IMR-90 (cell line): ENCODE results near the gene ANO2. TPM values are rescaled to one million over a fixed set of nuclear protein-coding genes. Genes with fewer than 3 reads are reported as not detected.

ENCODE experiments used
- ATAC-seq: fragments of 200-7000 bp; cut with Tn5 transposase; 2 replicates; pipeline ENCODE4 v1.9.1; 2020; ENCODE audit warnings: low read depth, mild to moderate bottlenecking, moderate library complexity
- BruUV-seq: library from RNA; stranded (reverse); fragments of 400-500 nt; replicated peaks from 2 replicates; lab custom pipeline; 2021; lab: Mats Ljungman, UMichigan
- CTCF ChIA-PET: fragments of 300-600 bp; formaldehyde crosslinking; extraction: SDS; loops from one replicate; lab custom pipeline; 2021; ENCODE audit warnings: antibody characterized with exemption; lab: Yijun Ruan, JAX
- POLR2A ChIA-PET: fragments of 300-600 bp; sonication (Branson Sonifier 250); formaldehyde crosslinking; loops from one replicate; lab custom pipeline; 2022; ENCODE audit warnings: antibody characterized with exemption; ENCODE audit not compliant: unreplicated experiment; lab: Charles Lee
- DNase-seq: peaks from one replicate; pipeline ENCODE4 v3.0.0; 2013
- H2AFZ ChIP-seq: replicated peaks from 2 replicates; pipeline ENCODE3; 2013; ENCODE audit warnings: low read length, mild to moderate bottlenecking; ENCODE audit not compliant: poor library complexity
- H2AK5ac ChIP-seq: 2 replicates; pipeline ENCODE4 v1.6.1; 2013; ENCODE audit warnings: low read depth, low read length, inconsistent platforms
- H2AK9ac ChIP-seq: replicated peaks from 2 replicates; pipeline ENCODE3; 2013; ENCODE audit warnings: mild to moderate bottlenecking, low read depth, low read length, moderate library complexity; ENCODE audit not compliant: poor library complexity
- H2BK120ac ChIP-seq: 2 replicates; pipeline ENCODE4 v1.6.1; 2013; ENCODE audit warnings: low read depth, low read length, inconsistent platforms
- H2BK15ac ChIP-seq: 3 replicates; pipeline ENCODE4 v1.6.1; 2013; ENCODE audit warnings: low read depth, low read length, inconsistent platforms
- H2BK20ac ChIP-seq: 2 replicates; pipeline ENCODE4 v1.6.1; 2013; ENCODE audit warnings: low read depth, mild to moderate bottlenecking, inconsistent platforms, low read length, moderate library complexity
- H2BK5ac ChIP-seq: 2 replicates; pipeline ENCODE4 v1.6.1; 2013; ENCODE audit warnings: mild to moderate bottlenecking, low read depth, low read length, inconsistent platforms; ENCODE audit not compliant: poor library complexity, severe bottlenecking
- H3K14ac ChIP-seq: replicated peaks from 2 replicates; pipeline ENCODE4 v1.6.1; 2013; ENCODE audit warnings: low read depth, low read length, inconsistent platforms
- H3K18ac ChIP-seq: 2 replicates; pipeline ENCODE4 v1.6.1; 2013; ENCODE audit warnings: low read depth, low read length, control low read depth
- H3K23ac ChIP-seq: 2 replicates; pipeline ENCODE4 v1.6.1; 2013; ENCODE audit warnings: low read depth, low read length, inconsistent platforms
- H3K27ac ChIP-seq: 2 replicates; pipeline ENCODE4 v1.5.1; 2013; ENCODE audit warnings: mild to moderate bottlenecking, control low read depth, low read length; ENCODE audit not compliant: insufficient read depth
- H3K27me3 ChIP-seq: 2 replicates; pipeline ENCODE4 v1.6.1; 2013; ENCODE audit warnings: low read length; ENCODE audit not compliant: control insufficient read depth, insufficient read depth
- H3K36me3 ChIP-seq: 2 replicates; pipeline ENCODE4 v1.6.1; 2013; ENCODE audit warnings: low read length, mixed read lengths; ENCODE audit not compliant: control insufficient read depth, insufficient read depth
- H3K4ac ChIP-seq: 2 replicates; pipeline ENCODE4 v1.6.1; 2013; ENCODE audit warnings: low read depth, low read length, inconsistent platforms
- H3K4me1 ChIP-seq: 2 replicates; pipeline ENCODE4 v1.6.1; 2013; ENCODE audit warnings: low read length, mixed read lengths; ENCODE audit not compliant: control insufficient read depth, insufficient read depth
- H3K4me2 ChIP-seq: 2 replicates; pipeline ENCODE4 v1.6.1; 2013; ENCODE audit warnings: low read depth, mild to moderate bottlenecking, control low read depth, low read length, moderate library complexity
- H3K4me3 ChIP-seq: 2 replicates; pipeline ENCODE4 v1.5.1; 2013; ENCODE audit warnings: low read depth, mild to moderate bottlenecking, control low read depth, low read length, moderate library complexity; ENCODE audit not compliant: insufficient read depth
- H3K56ac ChIP-seq: 2 replicates; pipeline ENCODE4 v1.6.1; 2013; ENCODE audit warnings: low read length, inconsistent platforms; ENCODE audit not compliant: insufficient read depth; ENCODE audit errors: extremely low read depth
- H3K79me1 ChIP-seq, 2 experiments: 2 replicates each; pipeline ENCODE4 v1.6.1; 2013; ENCODE audit warnings: low read length in 2 of 2, inconsistent platforms in 1 of 2, low read depth in 1 of 2
- H3K9ac ChIP-seq: 2 replicates; pipeline ENCODE4 v1.6.1; 2013; ENCODE audit warnings: low read depth, low read length, control low read depth
- H3K9me1 ChIP-seq: 2 replicates; pipeline ENCODE4 v1.6.1; 2013; ENCODE audit warnings: low read length, inconsistent platforms; ENCODE audit not compliant: insufficient read depth
- H3K9me3 ChIP-seq: 2 replicates; pipeline ENCODE4 v1.6.1; 2013; ENCODE audit warnings: low read length; ENCODE audit not compliant: control insufficient read depth, insufficient read depth
- H4K20me1 ChIP-seq: 2 replicates; pipeline ENCODE4 v1.6.1; 2013; ENCODE audit warnings: low read length, inconsistent platforms; ENCODE audit not compliant: insufficient read depth
- H4K5ac ChIP-seq: 2 replicates; pipeline ENCODE4 v1.6.1; 2013; ENCODE audit warnings: mild to moderate bottlenecking, low read depth, low read length, control low read depth
- H4K8ac ChIP-seq, 2 experiments: 2 replicates each; pipeline ENCODE4 v1.6.1; 2013; ENCODE audit warnings: low read depth in 2 of 2, low read length in 2 of 2, control low read depth in 1 of 2, inconsistent platforms in 1 of 2
- H4K91ac ChIP-seq: 2 replicates; pipeline ENCODE4 v1.6.1; 2013; ENCODE audit warnings: low read depth, low read length, inconsistent platforms; ENCODE audit not compliant: insufficient read depth
- BHLHE40 ChIP-seq: fragments of 150-350 bp; IDR thresholded peaks from 2 replicates; pipeline ENCODE4 v1.6.1; 2016; ENCODE audit warnings: mild to moderate bottlenecking, low read depth, low read length
- CEBPB ChIP-seq: IDR thresholded peaks from 2 replicates; pipeline ENCODE4 v1.6.1; 2012; ENCODE audit warnings: low read depth, low read length, improper control_type of control experiment
- CHD1 ChIP-seq: IDR thresholded peaks from 2 replicates; pipeline ENCODE4 v1.6.1; 2012; ENCODE audit warnings: low read depth, low read length, improper control_type of control experiment
- CTCF ChIP-seq: conservative IDR thresholded peaks from 2 replicates; pipeline ENCODE4 v1.5.1; 2012; ENCODE audit warnings: mild to moderate bottlenecking, low read depth, low read length, improper control_type of control experiment
- FOS ChIP-seq: fragments of 150-350 bp; IDR thresholded peaks from 2 replicates; pipeline ENCODE4 v1.6.1; 2016; ENCODE audit warnings: low read depth, low read length
- MAFK ChIP-seq: IDR thresholded peaks from 2 replicates; pipeline ENCODE4 v1.6.1; 2012; ENCODE audit warnings: low read depth, low read length, improper control_type of control experiment
- MAZ ChIP-seq: IDR thresholded peaks from 2 replicates; pipeline ENCODE4 v1.6.1; 2012; ENCODE audit warnings: low read depth, mild to moderate bottlenecking, low read length, improper control_type of control experiment, moderate library complexity, borderline replicate concordance
- MXI1 ChIP-seq: IDR thresholded peaks from 2 replicates; pipeline ENCODE4 v1.6.1; 2012; ENCODE audit warnings: low read depth, mild to moderate bottlenecking, low read length, moderate library complexity, borderline replicate concordance
- NFE2L2 ChIP-seq: fragments of 150-350 bp; IDR thresholded peaks from 2 replicates; pipeline ENCODE4 v1.6.1; 2016; ENCODE audit warnings: low read depth, mild to moderate bottlenecking, low read length
- POLR2A ChIP-seq: IDR thresholded peaks from 2 replicates; pipeline ENCODE4 v1.6.1; 2012; ENCODE audit warnings: mild to moderate bottlenecking, low read depth, low read length
- RAD21 ChIP-seq: IDR thresholded peaks from 2 replicates; pipeline ENCODE4 v1.6.1; 2012; ENCODE audit warnings: low read length, improper control_type of control experiment
- RCOR1 ChIP-seq: IDR thresholded peaks from 2 replicates; pipeline ENCODE4 v1.6.1; 2012; ENCODE audit warnings: mild to moderate bottlenecking, low read length, improper control_type of control experiment; ENCODE audit not compliant: insufficient replicate concordance
- RFX5 ChIP-seq: IDR thresholded peaks from 2 replicates; pipeline ENCODE4 v1.8.0; 2012; ENCODE audit warnings: low read depth, mild to moderate bottlenecking, low read length, moderate library complexity
- SMC3 ChIP-seq: fragments of 150-350 bp; IDR thresholded peaks from 2 replicates; pipeline ENCODE4 v1.6.1; 2016; ENCODE audit warnings: low read depth, mild to moderate bottlenecking, antibody characterized with exemption, low read length, moderate library complexity
- WGBS, 2 experiments: methylation state at CpG; one replicate each; pipeline versions ENCODE4 v1.1.5 to v1.1.7; 2013; ENCODE audit warnings: missing lambda C conversion rate in 2 of 2; ENCODE audit not compliant: insufficient read length in 1 of 2; ENCODE audit errors: extremely low coverage in 2 of 2; 5-methylcytosine and 5-hydroxymethylcytosine counted together
- dilution Hi-C: fragments of 300-500 bp; cut with HindIII; formaldehyde crosslinking; loops from one replicate; pipeline ENCODE4 v1.14.3; 2018; ENCODE audit warnings: low sequenced_read_pairs; ENCODE audit not compliant: unreplicated experiment
- in situ Hi-C: fragments of 300-500 bp; cut with MboI; formaldehyde crosslinking; loops from 3 replicates; pipeline ENCODE4 v1.14.3; 2019; ENCODE audit warnings: low sequenced_read_pairs, inconsistent platforms, mixed read lengths
- intact Hi-C: fragments of 100-400 bp; cut with micrococcal nuclease; formaldehyde crosslinking; loops from 2 replicates; pipeline ENCODE4 v1.10.0; 2022
- polyA plus RNA-seq, 3 experiments: library from polyadenylated mRNA; depleted of rRNA; stranded (reverse); fragments of >200 nt; gene quantifications; 2 replicates each; pipeline ENCODE4 v1.2.3, GENCODE V29; 2012; ENCODE audit warnings: low replicate concordance in 1 of 3
- total RNA-seq: library from RNA; depleted of rRNA; stranded (reverse); fragments of >200 nt; gene quantifications from 2 replicates; pipeline ENCODE4 v1.2.3, GENCODE V29; 2012
- TF ChIP-seq, protein P1 (sequence below): fragments of 150-350 bp; IDR thresholded peaks from 2 replicates; pipeline ENCODE4 v1.6.1; 2016; ENCODE audit warnings: low read depth, mild to moderate bottlenecking, low read length, moderate library complexity, borderline replicate concordance
- TF ChIP-seq, protein P2 (sequence below): fragments of 150-350 bp; IDR thresholded peaks from 2 replicates; pipeline ENCODE4 v1.6.1; 2017; ENCODE audit warnings: mild to moderate bottlenecking, antibody characterized with exemption, low read length, low read depth

ANO2 gene
- total and polyA plus RNA-seq, 2 of the 4 experiments (the other 2 are of a cell fraction), result 0.22 TPM; not detected in 1

GRCh38 chr12:5577741-5578140 is 367.3 kb downstream of the ANO2 start:
- 47% methylated on average over 2 of the region's 8 CpGs; no CpG with 5 or more reads in 1 of the 2 experiments for WGBS, 2 experiments
- Histone ChIP-seq H3K4me3 (no peak overlapping the region), H3K9me3 (no peaks in the 10 kb centered on the region), H3K79me1 (no peaks in the 10 kb centered on the region), H2AK9ac (no peak overlapping the region), H3K56ac (no peak overlapping the region), H4K5ac (no peak overlapping the region), H4K91ac (no peak overlapping the region), H2BK120ac (no peak overlapping the region), H3K4me2 (no peak overlapping the region), H2AFZ (no peak overlapping the region), H2BK20ac (no peak overlapping the region), H4K8ac (no peak overlapping the region), H3K27ac (no peak overlapping the region), H3K23ac (no peak overlapping the region), H2BK15ac (no peak overlapping the region), H3K27me3 (peaks cover 10% of the 10 kb centered on the region), H3K36me3 (no peaks in the 10 kb centered on the region), H3K4ac (no peak overlapping the region), H3K4me1 (peaks cover 5% of the 10 kb centered on the region), H2AK5ac (no peak overlapping the region), H3K9me1 (no peaks in the 10 kb centered on the region), H4K20me1 (no peaks in the 10 kb centered on the region), H3K9ac (no peak overlapping the region), H3K14ac (no peak overlapping the region), H3K18ac (no peak overlapping the region), H2BK5ac (no peak overlapping the region)
- ChIA-PET CTCF (interaction anchor here (1.0 kb wide), 1 partner anchor 10 kb away, joined by 3 read pairs; no protein-coding TSS in a partner anchor), POLR2A (no interaction called here)
- in situ Hi-C loops, result no loop called here
- dilution Hi-C loops, result no loop called here
- intact Hi-C loops, result no loop called here
- no TSS peak for BruUV-seq
- TF ChIP-seq SMC3, result no peak
- TF ChIP-seq RFX5, result no peak
- no peak for TF ChIP-seq MXI1
- TF ChIP-seq CEBPB, result no peak
- no peak for TF ChIP-seq MAFK
- TF ChIP-seq, protein P1, sequence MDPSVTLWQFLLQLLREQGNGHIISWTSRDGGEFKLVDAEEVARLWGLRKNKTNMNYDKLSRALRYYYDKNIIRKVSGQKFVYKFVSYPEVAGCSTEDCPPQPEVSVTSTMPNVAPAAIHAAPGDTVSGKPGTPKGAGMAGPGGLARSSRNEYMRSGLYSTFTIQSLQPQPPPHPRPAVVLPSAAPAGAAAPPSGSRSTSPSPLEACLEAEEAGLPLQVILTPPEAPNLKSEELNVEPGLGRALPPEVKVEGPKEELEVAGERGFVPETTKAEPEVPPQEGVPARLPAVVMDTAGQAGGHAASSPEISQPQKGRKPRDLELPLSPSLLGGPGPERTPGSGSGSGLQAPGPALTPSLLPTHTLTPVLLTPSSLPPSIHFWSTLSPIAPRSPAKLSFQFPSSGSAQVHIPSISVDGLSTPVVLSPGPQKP, result no peak
- TF ChIP-seq MAZ, result no peak
- TF ChIP-seq FOS, result no peak
- TF ChIP-seq BHLHE40, result no peak
- no peak for TF ChIP-seq RCOR1
- no peak for TF ChIP-seq RAD21
- TF ChIP-seq CTCF, result no peak
- TF ChIP-seq NFE2L2, result no peak
- no peak for TF ChIP-seq CHD1
- no peak for TF ChIP-seq POLR2A
- TF ChIP-seq, protein P2, sequence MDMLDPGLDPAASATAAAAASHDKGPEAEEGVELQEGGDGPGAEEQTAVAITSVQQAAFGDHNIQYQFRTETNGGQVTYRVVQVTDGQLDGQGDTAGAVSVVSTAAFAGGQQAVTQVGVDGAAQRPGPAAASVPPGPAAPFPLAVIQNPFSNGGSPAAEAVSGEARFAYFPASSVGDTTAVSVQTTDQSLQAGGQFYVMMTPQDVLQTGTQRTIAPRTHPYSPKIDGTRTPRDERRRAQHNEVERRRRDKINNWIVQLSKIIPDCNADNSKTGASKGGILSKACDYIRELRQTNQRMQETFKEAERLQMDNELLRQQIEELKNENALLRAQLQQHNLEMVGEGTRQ, result no peak
- DNase-seq, result no peak
- ATAC-seq, result no peak
